DMS 273 (cell line): ENCODE data around the gene ATP5F1D.

Experiments
- DNase-seq: peaks from one replicate; lab custom pipeline; 2025; ENCODE audit not compliant: unreplicated experiment; lab: John Stamatoyannopoulos, UW

The ATP5F1D gene

GRCh38 chr19:1290196-1290702 lies 48.7 kb downstream of the ATP5F1D start:
- no peak for DNase-seq

- DNase-seq = no peak
These were observed 49.4 kb downstream of the ATP5F1D start for GRCh38 chr19:1290703-1291651.

GRCh38 chr19:1291761-1292418 lies 50.3 kb downstream of the ATP5F1D start:
- DNase-seq = peak; percentile 58

- no peak for DNase-seq
These were observed 51.0 kb downstream of the ATP5F1D start for GRCh38 chr19:1292419-1293151.

- DNase-seq = no peak
These were observed 52.4 kb downstream of the ATP5F1D start for GRCh38 chr19:1293782-1294604.
